Liver (tissue), 9 donors: ENCODE data around the gene TTBK1. TPM values are rescaled to one million over a fixed set of nuclear protein-coding genes. Genes with fewer than 3 reads are reported as not detected.

Experiments used
- DNase-seq: peaks from one replicate; pipeline ENCODE4 v3.0.0-alpha.2; 2017; ENCODE audit warnings: low spot score
- H3K27ac ChIP-seq, 2 donors: one replicate each; pipeline ENCODE4 v1.7.0; 2013; ENCODE audit warnings: inconsistent platforms in 2 of 2, low read length in 2 of 2, control low read depth in 1 of 2, low read depth in 1 of 2, mild to moderate bottlenecking in 1 of 2
- H3K27me3 ChIP-seq, 4 donors: one replicate each; pipeline versions ENCODE4 v1.6.1 to v1.7.0; 2013; ENCODE audit warnings: low read length in 3 of 4, inconsistent platforms in 1 of 4, mild to moderate bottlenecking in 1 of 4, moderate library complexity in 1 of 4; ENCODE audit not compliant: control insufficient read depth in 4 of 4, insufficient read depth in 4 of 4
- H3K36me3 ChIP-seq, 4 donors: one replicate each; pipeline versions ENCODE4 v1.6.1 to v1.7.0; 2013; ENCODE audit warnings: low read length in 3 of 4, mild to moderate bottlenecking in 3 of 4, low read depth in 1 of 4, moderate library complexity in 1 of 4; ENCODE audit not compliant: control insufficient read depth in 4 of 4, insufficient read depth in 3 of 4
- H3K4me1 ChIP-seq, 4 donors: one replicate each; pipeline versions ENCODE4 v1.6.1 to v1.7.0; 2013; ENCODE audit warnings: low read length in 3 of 4, mild to moderate bottlenecking in 3 of 4, moderate library complexity in 1 of 4; ENCODE audit not compliant: control insufficient read depth in 4 of 4, insufficient read depth in 4 of 4
- H3K4me3 ChIP-seq, 3 donors: one replicate each; pipeline versions ENCODE4 v1.6.1 to v1.7.0; 2013; ENCODE audit warnings: low read length in 3 of 3, control low read depth in 1 of 3, low read depth in 1 of 3, mild to moderate bottlenecking in 1 of 3
- H3K9ac ChIP-seq, 2 donors: one replicate each; pipeline ENCODE4 v1.7.0; 2013; ENCODE audit warnings: low read length in 2 of 2, mild to moderate bottlenecking in 2 of 2, moderate library complexity in 2 of 2, control low read depth in 1 of 2, low read depth in 1 of 2
- H3K9me3 ChIP-seq, 4 donors: one replicate each; pipeline versions ENCODE4 v1.6.1 to v1.7.0; 2013; ENCODE audit warnings: low read length in 3 of 4; ENCODE audit not compliant: control insufficient read depth in 4 of 4
- ATF3 ChIP-seq: IDR thresholded peaks from 2 replicates; pipeline ENCODE4 v1.6.1; 2016; ENCODE audit warnings: antibody characterized with exemption
- CTCF ChIP-seq: fragments of 150-350 bp; IDR thresholded peaks from 2 replicates; pipeline ENCODE4 v1.5.1; 2017; ENCODE audit warnings: improper control_type of control experiment, low read depth, low read length; ENCODE audit not compliant: missing input control
- EGR1 ChIP-seq, 2 donors: IDR thresholded peaks; 2 replicates each; pipeline ENCODE4 v1.6.1; 2016 to 2018; ENCODE audit warnings: antibody characterized with exemption in 2 of 2, low read depth in 2 of 2
- FOXA1 ChIP-seq: IDR thresholded peaks from 2 replicates; pipeline ENCODE4 v1.6.1; 2016; ENCODE audit warnings: antibody characterized with exemption
- FOXA2 ChIP-seq: IDR thresholded peaks from 2 replicates; pipeline ENCODE4 v1.6.1; 2016; ENCODE audit warnings: antibody characterized with exemption
- GABPA ChIP-seq, 2 donors: IDR thresholded peaks in 1 of 2; conservative IDR thresholded peaks in 1 of 2; 2 replicates each; pipeline ENCODE4 v1.6.1; 2016; ENCODE audit warnings: antibody characterized with exemption in 2 of 2, mild to moderate bottlenecking in 1 of 2, moderate library complexity in 1 of 2
- HNF4A ChIP-seq, 2 donors: conservative IDR thresholded peaks; 2 replicates each; pipeline ENCODE4 v1.6.1; 2016; ENCODE audit warnings: antibody characterized with exemption in 2 of 2, mild to moderate bottlenecking in 2 of 2
- HNF4G ChIP-seq: IDR thresholded peaks from 2 replicates; pipeline ENCODE4 v1.6.1; 2016; ENCODE audit warnings: antibody characterized with exemption
- JUND ChIP-seq, 2 donors: IDR thresholded peaks; 2 replicates each; pipeline ENCODE4 v1.6.1; 2016; ENCODE audit warnings: antibody characterized with exemption in 2 of 2
- MAX ChIP-seq: IDR thresholded peaks from 2 replicates; pipeline ENCODE4 v1.6.1; 2016; ENCODE audit warnings: antibody characterized with exemption
- NR2F2 ChIP-seq: IDR thresholded peaks from 2 replicates; pipeline ENCODE4 v1.6.1; 2016; ENCODE audit warnings: antibody characterized with exemption
- RAD21 ChIP-seq, 2 donors: IDR thresholded peaks; 2 replicates each; pipeline ENCODE4 v1.6.1; 2016; ENCODE audit warnings: antibody characterized with exemption in 2 of 2, mild to moderate bottlenecking in 2 of 2
- RXRA ChIP-seq, 2 donors: IDR thresholded peaks; 2 replicates each; pipeline ENCODE4 v1.6.1; 2017 to 2018; ENCODE audit warnings: antibody characterized with exemption in 2 of 2, mild to moderate bottlenecking in 1 of 2
- SP1 ChIP-seq: IDR thresholded peaks from 2 replicates; pipeline ENCODE4 v1.6.1; 2018; ENCODE audit warnings: antibody characterized with exemption, mild to moderate bottlenecking
- YY1 ChIP-seq: IDR thresholded peaks from 2 replicates; pipeline ENCODE4 v1.6.1; 2016; ENCODE audit warnings: antibody characterized with exemption, mild to moderate bottlenecking
- ZBTB33 ChIP-seq: IDR thresholded peaks from 2 replicates; pipeline ENCODE4 v1.6.1; 2016; ENCODE audit warnings: antibody characterized with exemption
- WGBS: extraction: QIAGEN DNeasy Blood & Tissue Kit; methylation state at CpG from one replicate; pipeline ENCODE4 v1.1.7; 2013; 5-methylcytosine and 5-hydroxymethylcytosine counted together
- polyA plus RNA-seq, 2 donors: library from polyadenylated mRNA; stranded (reverse) in 1 of 2; unstranded in 1 of 2; fragments of 200-250 nt in 1 of 2; fragments of >200 nt in 1 of 2; fragmentation: Nextera tagmentation in 1 of 2; extraction: Ambion mirVana in 1 of 2; gene quantifications; one replicate each; pipeline versions ENCODE4 v1.2.1 to v1.2.3, GENCODE V29; 2013 to 2015
- total RNA-seq, 2 donors: library from RNA; depleted of rRNA; stranded (reverse); fragments of >200 nt; gene quantifications; one replicate each; pipeline ENCODE4 v1.2.3, GENCODE V29; 2014
- TF ChIP-seq, protein P1 (sequence below): IDR thresholded peaks from 2 replicates; pipeline ENCODE4 v1.6.1; 2016; ENCODE audit warnings: antibody characterized with exemption, mild to moderate bottlenecking
- donor health status: healthy.
- donor health status: healthy.
- donor health status: healthy.
- donor health status: healthy.
- donor health status: healthy.

TTBK1 gene
- total and polyA plus RNA-seq, 4 donors: 0.14 to 1.2 (median 0.44) TPM

GRCh38 chr6:43256670-43257366 lies 13.5 kb downstream of the TTBK1 start:
- no peaks in the 10 kb centered on the region for H3K27me3 ChIP-seq
- no peaks in the 10 kb centered on the region for H3K4me1 ChIP-seq
- no peak overlapping the region for H3K27ac ChIP-seq
- H3K36me3 ChIP-seq: no peaks in the 10 kb centered on the region
- H3K4me3 ChIP-seq: no peak overlapping the region
- TF ChIP-seq FOXA1 (no peak), ATF3 (no peak), MAX (no peak), YY1 (no peak), NR2F2 (no peak), CTCF (no peak), RAD21 (IDR thresholded peaks at IDR 0.05) (no peak), JUND (IDR thresholded peaks at IDR 0.05) (no peak), FOXA2 (no peak), RXRA (IDR thresholded peaks at IDR 0.05) (no peak), SP1 (no peak), HNF4G (no peak), HNF4A (conservative IDR thresholded peaks at IDR 0.05) (no peak), GABPA (IDR thresholded peaks at IDR 0.05 in 1 of 2, conservative IDR thresholded peaks at IDR 0.05 in 1 of 2) (no peak), EGR1 (IDR thresholded peaks at IDR 0.05; ENCODE audit: low read depth in 2 of 2) (no peak), ZBTB33 (no peak)
- TF ChIP-seq, protein P1, sequence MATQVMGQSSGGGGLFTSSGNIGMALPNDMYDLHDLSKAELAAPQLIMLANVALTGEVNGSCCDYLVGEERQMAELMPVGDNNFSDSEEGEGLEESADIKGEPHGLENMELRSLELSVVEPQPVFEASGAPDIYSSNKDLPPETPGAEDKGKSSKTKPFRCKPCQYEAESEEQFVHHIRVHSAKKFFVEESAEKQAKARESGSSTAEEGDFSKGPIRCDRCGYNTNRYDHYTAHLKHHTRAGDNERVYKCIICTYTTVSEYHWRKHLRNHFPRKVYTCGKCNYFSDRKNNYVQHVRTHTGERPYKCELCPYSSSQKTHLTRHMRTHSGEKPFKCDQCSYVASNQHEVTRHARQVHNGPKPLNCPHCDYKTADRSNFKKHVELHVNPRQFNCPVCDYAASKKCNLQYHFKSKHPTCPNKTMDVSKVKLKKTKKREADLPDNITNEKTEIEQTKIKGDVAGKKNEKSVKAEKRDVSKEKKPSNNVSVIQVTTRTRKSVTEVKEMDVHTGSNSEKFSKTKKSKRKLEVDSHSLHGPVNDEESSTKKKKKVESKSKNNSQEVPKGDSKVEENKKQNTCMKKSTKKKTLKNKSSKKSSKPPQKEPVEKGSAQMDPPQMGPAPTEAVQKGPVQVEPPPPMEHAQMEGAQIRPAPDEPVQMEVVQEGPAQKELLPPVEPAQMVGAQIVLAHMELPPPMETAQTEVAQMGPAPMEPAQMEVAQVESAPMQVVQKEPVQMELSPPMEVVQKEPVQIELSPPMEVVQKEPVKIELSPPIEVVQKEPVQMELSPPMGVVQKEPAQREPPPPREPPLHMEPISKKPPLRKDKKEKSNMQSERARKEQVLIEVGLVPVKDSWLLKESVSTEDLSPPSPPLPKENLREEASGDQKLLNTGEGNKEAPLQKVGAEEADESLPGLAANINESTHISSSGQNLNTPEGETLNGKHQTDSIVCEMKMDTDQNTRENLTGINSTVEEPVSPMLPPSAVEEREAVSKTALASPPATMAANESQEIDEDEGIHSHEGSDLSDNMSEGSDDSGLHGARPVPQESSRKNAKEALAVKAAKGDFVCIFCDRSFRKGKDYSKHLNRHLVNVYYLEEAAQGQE: no peak
- 90% methylated on average over 9 of the region's 9 CpGs for WGBS
- no peaks in the 10 kb centered on the region for H3K9me3 ChIP-seq
- H3K9ac ChIP-seq: no peak overlapping the region
- DNase-seq: no peak
